ENCODE measurements around the gene RHOBTB3. TPM values are rescaled to one million over a fixed set of nuclear protein-coding genes. Genes with fewer than 3 reads are reported as not detected.

Gene RHOBTB3
- total RNA-seq, 2 donors from 2014 or later = 87.3 to 134 TPM

DNA sequence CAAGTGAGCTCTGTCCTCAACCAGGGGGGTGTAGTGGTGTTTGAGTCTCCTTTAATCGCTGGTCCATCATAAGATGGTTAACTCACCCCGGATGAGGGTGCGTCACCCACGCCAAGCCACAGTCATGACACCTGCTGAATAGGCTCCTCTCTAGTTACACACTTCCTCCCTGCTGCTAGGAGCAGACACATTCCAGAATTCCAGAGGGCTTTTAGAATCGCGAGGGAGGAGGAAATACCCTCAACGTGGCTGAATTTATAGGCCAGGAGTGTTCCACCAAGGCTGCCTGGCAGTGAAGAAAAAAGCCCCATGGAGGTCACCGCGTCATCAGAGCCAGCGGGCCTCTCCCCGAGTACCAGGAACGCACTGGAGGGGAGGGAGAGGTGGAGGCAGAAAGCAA is 86.3 kb downstream of the RHOBTB3 start:
- WGBS = 50% methylated on average over 12 of the region's 12 CpGs
- Histone ChIP-seq H3K27me3 (replicated peaks; ENCODE audit: insufficient read depth) (no peaks in the 10 kb centered on the region), H3K4me1 (replicated peaks) (peaks cover 3% of the 10 kb centered on the region), H3K9me3 (no peaks in the 10 kb centered on the region), H3K36me3 (no peaks in the 10 kb centered on the region), H3K27ac (no peak overlapping the region), H3K4me3 (no peak overlapping the region)
- TF ChIP-seq POLR2A (IDR thresholded peaks at IDR 0.05) (no peak), POLR2AphosphoS5 (IDR thresholded peaks at IDR 0.05) (no peak)
- TF ChIP-seq, protein P1, sequence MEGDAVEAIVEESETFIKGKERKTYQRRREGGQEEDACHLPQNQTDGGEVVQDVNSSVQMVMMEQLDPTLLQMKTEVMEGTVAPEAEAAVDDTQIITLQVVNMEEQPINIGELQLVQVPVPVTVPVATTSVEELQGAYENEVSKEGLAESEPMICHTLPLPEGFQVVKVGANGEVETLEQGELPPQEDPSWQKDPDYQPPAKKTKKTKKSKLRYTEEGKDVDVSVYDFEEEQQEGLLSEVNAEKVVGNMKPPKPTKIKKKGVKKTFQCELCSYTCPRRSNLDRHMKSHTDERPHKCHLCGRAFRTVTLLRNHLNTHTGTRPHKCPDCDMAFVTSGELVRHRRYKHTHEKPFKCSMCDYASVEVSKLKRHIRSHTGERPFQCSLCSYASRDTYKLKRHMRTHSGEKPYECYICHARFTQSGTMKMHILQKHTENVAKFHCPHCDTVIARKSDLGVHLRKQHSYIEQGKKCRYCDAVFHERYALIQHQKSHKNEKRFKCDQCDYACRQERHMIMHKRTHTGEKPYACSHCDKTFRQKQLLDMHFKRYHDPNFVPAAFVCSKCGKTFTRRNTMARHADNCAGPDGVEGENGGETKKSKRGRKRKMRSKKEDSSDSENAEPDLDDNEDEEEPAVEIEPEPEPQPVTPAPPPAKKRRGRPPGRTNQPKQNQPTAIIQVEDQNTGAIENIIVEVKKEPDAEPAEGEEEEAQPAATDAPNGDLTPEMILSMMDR (IDR thresholded peaks at IDR 0.05) = no peak
- DNase-seq (ENCODE audit: low spot score) = no peak
- intact Hi-C loops (cut with DNase I) = no loop called here

DNA sequence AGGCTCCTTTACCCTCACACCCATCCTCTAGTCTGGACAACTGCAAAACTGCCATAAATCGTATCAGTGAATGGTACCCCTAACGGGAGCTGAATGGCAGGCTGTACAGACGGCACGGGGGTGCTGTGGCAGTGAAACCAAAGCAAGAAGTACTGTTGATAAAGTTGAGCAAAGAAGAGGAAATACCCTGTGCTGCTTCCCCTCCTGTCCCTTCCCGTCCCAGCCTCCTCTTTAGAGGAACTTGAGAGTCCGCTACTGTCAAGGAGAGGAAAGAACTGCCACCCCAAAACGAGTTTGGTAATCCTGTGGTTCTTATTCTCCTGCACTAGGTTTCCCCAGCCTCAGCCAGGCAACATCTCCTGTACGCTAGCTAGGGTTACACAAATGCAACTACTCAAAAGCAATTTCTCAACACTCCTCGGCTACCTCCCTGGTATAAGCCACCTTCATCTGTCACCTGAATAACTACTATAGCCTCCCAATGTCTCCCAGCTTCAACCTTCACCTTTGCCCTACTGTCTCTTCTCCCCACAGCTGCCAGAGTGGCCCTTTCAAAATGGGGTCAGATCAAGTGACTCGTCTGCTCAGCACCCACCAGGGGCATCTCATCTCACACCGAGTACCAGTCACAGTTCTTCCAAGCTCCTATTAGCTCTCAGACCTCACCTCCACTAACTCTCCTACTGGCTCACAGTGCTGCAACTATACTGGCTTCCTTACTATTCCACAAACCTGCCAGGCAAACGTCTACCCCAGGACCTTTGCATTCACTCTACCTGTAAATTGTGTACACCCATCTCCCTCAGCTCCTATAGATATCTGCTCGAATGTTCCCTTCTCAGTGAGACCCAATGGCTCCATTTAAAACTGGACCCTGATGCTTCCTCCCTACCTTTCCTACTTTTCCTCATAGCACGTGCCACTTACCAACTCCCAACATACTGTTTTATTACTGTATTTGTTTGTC is 87.3 kb downstream of the RHOBTB3 start:
- no peak for DNase-seq (ENCODE audit: low spot score)
- intact Hi-C loops (cut with DNase I) = no loop called here
- H3K27ac ChIP-seq = no peak overlapping the region
- no peaks in the 10 kb centered on the region for H3K36me3 ChIP-seq
- H3K4me1 ChIP-seq (replicated peaks) = peaks cover 3% of the 10 kb centered on the region
- WGBS = 82% methylated on average over 14 of the region's 14 CpGs
- no peaks in the 10 kb centered on the region for H3K9me3 ChIP-seq
- no peak overlapping the region for H3K4me3 ChIP-seq
- H3K27me3 ChIP-seq (replicated peaks; ENCODE audit: insufficient read depth) = no peaks in the 10 kb centered on the region
- TF ChIP-seq POLR2AphosphoS5 (IDR thresholded peaks at IDR 0.05) (no peak), POLR2A (IDR thresholded peaks at IDR 0.05) (no peak)
- TF ChIP-seq, protein P1 (IDR thresholded peaks at IDR 0.05) = no peak

- TF ChIP-seq, protein P1 (IDR thresholded peaks at IDR 0.05) = no peak
- TF ChIP-seq POLR2A (IDR thresholded peaks at IDR 0.05) = no peak
- Histone ChIP-seq H3K4me3 (peak overlapping the region; percentile 56), H3K9me3 (no peaks in the 10 kb centered on the region), H3K4me1 (replicated peaks) (peaks cover 3% of the 10 kb centered on the region), H3K27me3 (replicated peaks; ENCODE audit: insufficient read depth) (no peaks in the 10 kb centered on the region), H3K27ac (peak overlapping the region; percentile 76 to 82), H3K36me3 (no peaks in the 10 kb centered on the region)
- 39% methylated on average over 9 of the region's 9 CpGs for WGBS
- DNase-seq (ENCODE audit: low spot score) = no peak
- intact Hi-C loops (cut with DNase I) = loop anchor here (5.0 kb wide), 1 partner anchor 89 kb away; the partner anchor contains the start of gene RHOBTB3
Measured at GRCh38 chr5:95821110-95822021, 90.2 kb downstream of the RHOBTB3 start.

GRCh38 chr5:95822043-95822541 is 91.0 kb downstream of the RHOBTB3 start:
- Histone ChIP-seq H3K27ac (peak overlapping the region; percentile 76 to 82), H3K4me3 (peak overlapping the region; percentile 56), H3K9me3 (no peaks in the 10 kb centered on the region), H3K4me1 (replicated peaks) (peaks cover 3% of the 10 kb centered on the region), H3K36me3 (no peaks in the 10 kb centered on the region), H3K27me3 (replicated peaks; ENCODE audit: insufficient read depth) (no peaks in the 10 kb centered on the region)
- WGBS = under 1% methylated on average over 19 of the region's 19 CpGs
- intact Hi-C loops (cut with DNase I) = loop anchor here (5.0 kb wide), 1 partner anchor 90 kb away; the partner anchor contains the start of gene RHOBTB3
- no peak for TF ChIP-seq POLR2A (IDR thresholded peaks at IDR 0.05)
- TF ChIP-seq, protein P1 (IDR thresholded peaks at IDR 0.05) = no peak
- TF ChIP-seq POLR2AphosphoS5 (IDR thresholded peaks at IDR 0.05) = no peak
- peak; percentile 52 for DNase-seq (ENCODE audit: low spot score)

All from prostate gland (tissue), 2 donors.